Activated CD4-positive, alpha-beta T cell treated with anti-CD3 and anti-CD28 coated beads, Interleukin-2, amount 10 ng/mL, durations not matched to agents 24 days and 14 days (primary cell): Measurements from ENCODE around the gene ATP13A3. TPM values are rescaled to one million over a fixed set of nuclear protein-coding genes. Genes with fewer than 3 reads are reported as not detected.
"Not testable (repeated sequence)": the region's sequence is repeated elsewhere in the genome, so short reads cannot be mapped to it uniquely, and the experiment has no call there.

ENCODE experiments used
- DNase-seq: peaks from one replicate; pipeline ENCODE4 v3.0.0; 2022
- H3K27ac Mint-ChIP-seq: one replicate; pipeline ENCODE4 v1.8.0; 2022; ENCODE audit warnings: mild to moderate bottlenecking, mixed read lengths
- H3K27me3 Mint-ChIP-seq: one replicate; pipeline ENCODE4 v1.8.0; 2022; ENCODE audit warnings: mixed read lengths
- H3K36me3 Mint-ChIP-seq: one replicate; pipeline ENCODE4 v1.8.0; 2022; ENCODE audit warnings: low read depth, mild to moderate bottlenecking, mixed read lengths
- H3K4me1 Mint-ChIP-seq: one replicate; pipeline ENCODE4 v1.8.0; 2021; ENCODE audit warnings: mixed read lengths
- H3K4me3 Mint-ChIP-seq: one replicate; pipeline ENCODE4 v1.8.0; 2022; ENCODE audit warnings: mild to moderate bottlenecking, moderate library complexity, mixed read lengths
- H3K9me3 Mint-ChIP-seq: one replicate; pipeline ENCODE4 v1.8.0; 2021; ENCODE audit warnings: mixed read lengths
- intact Hi-C: fragments of 100-400 bp; cut with micrococcal nuclease; formaldehyde crosslinking; loops from one replicate; pipeline ENCODE4 v1.15.1; 2023
- total RNA-seq: library from RNA; stranded (reverse); gene quantifications from 2 replicates; pipeline ENCODE4 v1.2.3, GENCODE V29; 2022

ATP13A3 gene
- total RNA-seq, 1 donor from 2014 or later: 181 TPM

DNA sequence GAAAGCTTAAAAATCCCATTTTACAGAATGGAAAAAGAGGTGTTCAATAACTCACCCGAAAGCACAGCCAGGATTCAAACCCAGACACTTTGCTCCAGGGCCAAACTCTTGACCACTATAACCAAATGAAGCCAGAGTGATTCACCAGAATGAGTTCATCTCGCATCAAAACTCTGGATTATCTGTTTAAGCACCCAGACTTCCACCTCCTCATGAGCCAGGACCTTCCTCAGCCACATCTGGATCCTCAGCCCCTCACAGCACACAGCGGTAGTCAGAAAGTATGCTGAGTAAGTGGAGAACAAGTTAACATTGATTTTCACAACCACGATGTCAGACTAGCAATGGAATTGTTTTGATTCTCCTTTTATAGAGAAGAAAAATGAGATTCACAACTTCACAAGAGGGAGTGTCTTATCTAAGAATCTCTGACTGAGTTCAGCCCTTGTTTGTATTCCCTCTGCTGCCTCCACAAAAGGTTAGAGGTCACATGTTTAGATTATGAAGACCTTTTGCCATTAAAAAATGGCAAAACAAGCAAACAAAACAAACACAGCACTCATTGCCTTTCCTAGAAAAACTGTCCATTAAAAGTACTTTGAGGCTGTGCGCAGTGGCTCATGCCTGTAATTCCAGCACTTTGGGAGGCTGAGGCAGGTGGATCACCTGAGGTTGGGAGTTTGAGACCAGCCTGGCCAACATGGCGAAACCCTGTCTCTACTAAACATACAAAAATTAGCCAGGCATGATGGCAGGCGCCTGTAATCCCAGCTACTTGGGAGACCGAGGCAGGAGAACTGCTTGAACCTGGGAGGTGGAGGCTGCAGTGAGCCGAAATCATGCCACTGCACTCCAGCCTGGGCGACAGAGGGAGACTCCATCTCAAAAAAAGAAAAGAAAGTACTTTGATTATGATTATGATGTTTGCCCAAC is 7.5 kb upstream of the ATP13A3 start:
- peaks cover 24% of the 10 kb centered on the region for H3K4me1 Mint-ChIP-seq
- H3K36me3 Mint-ChIP-seq: peaks cover 15% of the 10 kb centered on the region
- DNase-seq, H3K27me3 Mint-ChIP-seq, intact Hi-C loops, H3K27ac Mint-ChIP-seq, H3K4me3 Mint-ChIP-seq, H3K9me3 Mint-ChIP-seq: not testable (repeated sequence)

GRCh38 chr3:194492001-194492400 is 5.2 kb upstream of the ATP13A3 start:
- DNase-seq: no peak
- H3K4me1 Mint-ChIP-seq: peaks cover 38% of the 10 kb centered on the region
- no peaks in the 10 kb centered on the region for H3K27me3 Mint-ChIP-seq
- no peak overlapping the region for H3K27ac Mint-ChIP-seq
- intact Hi-C loops: no loop called here
- no peaks in the 10 kb centered on the region for H3K9me3 Mint-ChIP-seq
- H3K4me3 Mint-ChIP-seq: no peak overlapping the region
- H3K36me3 Mint-ChIP-seq: peaks cover 22% of the 10 kb centered on the region

- Mint-ChIP-seq H3K27ac (peak overlapping the region; percentile 69), H3K4me3 (peak overlapping the region; percentile 7), H3K9me3 (no peaks in the 10 kb centered on the region), H3K27me3 (no peaks in the 10 kb centered on the region), H3K4me1 (peaks cover 44% of the 10 kb centered on the region), H3K36me3 (peaks cover 31% of the 10 kb centered on the region)
- DNase-seq: peak; percentile 66
- intact Hi-C loops: loop anchor here (10.0 kb wide), 2 partner anchors 155 to 1055 kb away; partner anchors contain the start of gene PPP1R2
Observed at GRCh38 chr3:194489736-194490612, 3.2 kb upstream of the ATP13A3 start.

DNA sequence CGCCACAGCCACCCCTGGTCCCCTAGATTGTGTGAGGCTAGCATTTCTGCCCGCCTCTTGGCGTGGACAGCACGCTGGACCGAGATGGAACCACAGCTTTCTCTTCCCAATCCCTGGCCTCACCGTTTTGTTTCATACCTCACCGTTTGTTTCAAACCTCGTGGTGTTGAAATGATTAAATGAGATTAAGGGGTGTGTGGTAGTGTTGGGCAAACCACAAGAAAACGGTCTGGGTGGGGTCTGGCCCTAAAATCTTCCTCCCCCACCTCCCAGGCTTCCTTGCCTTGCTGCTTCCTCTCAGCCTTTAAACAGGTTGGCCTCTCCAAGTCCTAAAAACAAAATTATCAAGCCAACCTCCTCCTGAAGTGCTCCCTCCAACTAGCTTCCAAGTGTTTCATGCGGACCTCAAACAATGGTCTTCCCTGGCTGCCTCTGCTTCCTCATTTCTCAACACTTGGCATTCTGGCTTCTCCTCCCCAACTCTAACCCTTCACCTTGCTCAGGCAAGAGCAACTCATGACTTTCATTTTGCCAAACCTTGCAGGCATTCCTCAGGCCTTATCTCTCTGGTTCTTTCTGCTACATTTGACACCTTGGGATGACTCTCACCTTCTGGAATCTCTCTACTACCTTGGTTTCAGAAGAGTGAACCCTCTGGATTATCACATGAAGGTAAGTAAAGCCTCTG is 1.4 kb upstream of the ATP13A3 start:
- H3K4me1 Mint-ChIP-seq: peaks cover 45% of the 10 kb centered on the region
- H3K27me3 Mint-ChIP-seq: no peaks in the 10 kb centered on the region
- peak; percentile 77 for DNase-seq

DNA sequence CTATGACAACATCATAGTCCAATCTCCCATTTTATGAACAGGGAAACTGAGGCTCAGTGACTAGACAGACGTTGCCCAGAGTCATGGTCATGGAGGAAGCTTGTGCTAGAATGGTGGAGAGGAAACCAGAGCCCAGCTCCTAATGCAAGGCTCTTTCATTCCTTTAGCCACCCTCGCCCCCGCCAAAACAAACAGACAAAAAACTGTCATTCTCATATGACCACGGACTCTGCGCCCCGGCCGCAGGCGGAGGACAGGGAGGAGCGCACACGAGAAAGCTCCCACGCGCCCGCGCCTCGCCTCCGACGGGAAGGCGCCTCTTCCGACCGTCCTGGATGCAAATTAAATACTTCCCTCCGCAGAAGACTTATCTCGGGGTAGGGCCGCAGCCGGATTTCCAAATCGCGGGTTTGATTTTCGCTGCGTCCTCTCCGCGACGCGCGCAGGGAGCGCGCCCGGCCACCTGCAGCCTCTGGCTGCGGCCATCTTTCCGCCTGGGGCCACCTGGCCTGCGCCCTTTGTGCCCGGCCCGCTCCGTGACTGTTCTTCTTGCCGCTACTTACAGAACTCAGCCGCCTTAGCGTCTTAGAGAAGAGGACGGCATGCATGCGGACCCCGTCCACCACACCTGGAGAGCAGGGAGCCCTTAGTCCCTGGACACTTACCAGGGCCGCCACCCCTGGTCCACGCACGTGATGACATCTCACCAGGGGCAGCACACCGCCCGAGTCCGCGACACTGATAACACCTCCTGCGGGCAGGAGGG is 670 bp upstream of the ATP13A3 start:
- DNase-seq: peak; percentile 86
- Mint-ChIP-seq H3K4me3 (peak overlapping the region; percentile 79), H3K36me3 (peaks cover 40% of the 10 kb centered on the region), H3K27me3 (no peaks in the 10 kb centered on the region), H3K27ac (peak overlapping the region; percentile 84), H3K4me1 (peaks cover 48% of the 10 kb centered on the region), H3K9me3 (no peaks in the 10 kb centered on the region)
- intact Hi-C loops: loop anchor here (1.0 to 10.0 kb wide), 6 partner anchors 34 to 1057 kb away; partner anchors contain the start of genes LSG1 and PPP1R2

More for the DNA sequence above, 1.4 kb upstream of the ATP13A3 start:
- Mint-ChIP-seq H3K36me3 (peaks cover 37% of the 10 kb centered on the region), H3K4me3 (peak overlapping the region; percentile 79), H3K9me3 (no peaks in the 10 kb centered on the region), H3K27ac (peak overlapping the region; percentile 84)
- intact Hi-C loops: loop anchor here (10.0 kb wide), 2 partner anchors 153 to 1057 kb away; partner anchors contain the start of gene PPP1R2

GRCh38 chr3:194485881-194486539 is 792 bp downstream of the ATP13A3 start:
- intact Hi-C loops: loop anchor here (2.0 to 10.0 kb wide), 3 partner anchors 151 to 1059 kb away; partner anchors contain the start of genes LSG1 and PPP1R2
- peaks cover 56% of the 10 kb centered on the region for H3K4me1 Mint-ChIP-seq

DNA sequence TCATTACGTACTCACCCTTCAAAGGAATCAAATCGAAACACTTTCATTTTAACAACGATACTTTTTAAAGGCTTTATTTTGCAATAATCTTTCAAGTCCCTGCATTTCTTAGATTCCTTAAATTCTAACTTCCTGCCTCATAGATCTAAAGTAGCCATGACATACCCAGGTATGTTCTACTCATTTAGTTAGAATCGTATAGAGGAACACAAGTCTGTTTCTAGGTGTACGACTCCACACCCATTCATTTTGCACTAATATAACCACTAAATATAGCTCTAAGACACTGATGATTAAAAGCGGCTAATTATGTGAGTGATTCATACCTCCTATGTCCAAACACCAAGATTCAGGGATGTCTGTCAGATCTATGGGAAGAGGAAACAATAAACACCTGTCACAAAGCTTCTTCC is 1.3 kb downstream of the ATP13A3 start:
- Mint-ChIP-seq H3K36me3 (peaks cover 46% of the 10 kb centered on the region), H3K27me3 (no peaks in the 10 kb centered on the region), H3K4me3 (peak overlapping the region; percentile 94), H3K9me3 (no peaks in the 10 kb centered on the region), H3K27ac (peak overlapping the region; percentile 97), H3K4me1 (peaks cover 58% of the 10 kb centered on the region)
- peak; percentile 52 for DNase-seq
- intact Hi-C loops: loop anchor here (10.0 kb wide), 2 partner anchors 151 to 1059 kb away; partner anchors contain the start of gene PPP1R2

More at GRCh38 chr3:194485881-194486539, 792 bp downstream of the ATP13A3 start:
- Mint-ChIP-seq H3K9me3 (no peaks in the 10 kb centered on the region), H3K36me3 (peaks cover 44% of the 10 kb centered on the region), H3K27ac (peak overlapping the region; percentile 97), H3K4me3 (peak overlapping the region; percentile 94), H3K27me3 (no peaks in the 10 kb centered on the region)
- peak; percentile 85 for DNase-seq

GRCh38 chr3:194484614-194485013 is 2.2 kb downstream of the ATP13A3 start:
- intact Hi-C loops: loop anchor here (10.0 kb wide), 2 partner anchors 150 to 1060 kb away; partner anchors contain the start of gene PPP1R2
- no peaks in the 10 kb centered on the region for H3K27me3 Mint-ChIP-seq
- peaks cover 57% of the 10 kb centered on the region for H3K4me1 Mint-ChIP-seq
- no peak for DNase-seq
- H3K9me3 Mint-ChIP-seq: no peaks in the 10 kb centered on the region
- H3K36me3 Mint-ChIP-seq: peaks cover 49% of the 10 kb centered on the region
- no peak overlapping the region for H3K27ac Mint-ChIP-seq
- H3K4me3 Mint-ChIP-seq: peak overlapping the region; percentile 94

GRCh38 chr3:194483850-194484249 is 3.0 kb downstream of the ATP13A3 start:
- Mint-ChIP-seq H3K27me3 (no peaks in the 10 kb centered on the region), H3K4me1 (peaks cover 53% of the 10 kb centered on the region), H3K36me3 (peaks cover 49% of the 10 kb centered on the region), H3K9me3 (no peaks in the 10 kb centered on the region), H3K4me3 (no peak overlapping the region), H3K27ac (no peak overlapping the region)
- no peak for DNase-seq
- intact Hi-C loops: loop anchor here (10.0 kb wide), 2 partner anchors 149 to 1061 kb away; partner anchors contain the start of gene PPP1R2

GRCh38 chr3:194482830-194483229 is 4.0 kb downstream of the ATP13A3 start:
- intact Hi-C loops: loop anchor here (10.0 kb wide), 2 partner anchors 148 to 1062 kb away; partner anchors contain the start of gene PPP1R2
- Mint-ChIP-seq H3K4me3 (peak overlapping the region; percentile 26), H3K4me1 (peaks cover 45% of the 10 kb centered on the region), H3K27ac (peak overlapping the region; percentile 76), H3K36me3 (peaks cover 44% of the 10 kb centered on the region)
- DNase-seq, H3K27me3 Mint-ChIP-seq, H3K9me3 Mint-ChIP-seq: not testable (repeated sequence)

DNA sequence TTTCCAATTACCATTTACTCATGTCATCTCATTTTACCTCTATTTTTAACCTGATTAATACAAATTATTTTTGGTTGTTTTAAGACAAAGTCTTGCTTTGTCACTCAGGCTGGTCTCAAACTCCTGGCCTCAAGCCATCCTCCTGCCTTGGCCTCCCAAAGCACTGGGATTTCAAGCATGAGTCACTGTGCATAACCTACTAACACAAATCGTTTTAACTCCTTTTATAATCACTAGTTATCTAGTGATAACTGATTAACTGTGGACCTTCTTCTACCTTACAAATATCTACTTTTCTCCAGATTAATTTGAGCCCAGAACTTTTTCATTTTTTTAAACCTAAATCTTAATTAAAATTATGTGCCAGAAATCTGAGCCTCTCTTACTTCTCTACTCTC is 4.6 kb downstream of the ATP13A3 start:
- Mint-ChIP-seq H3K9me3 (no peaks in the 10 kb centered on the region), H3K36me3 (peaks cover 44% of the 10 kb centered on the region), H3K27ac (peak overlapping the region; percentile 76), H3K27me3 (no peaks in the 10 kb centered on the region), H3K4me1 (peaks cover 41% of the 10 kb centered on the region), H3K4me3 (peak overlapping the region; percentile 64)
- intact Hi-C loops: loop anchor here (10.0 kb wide), 2 partner anchors 147 to 1063 kb away; partner anchors contain the start of gene PPP1R2
- no peak for DNase-seq
